CD14-positive monocyte (primary cell): ENCODE results near the gene SLC39A1. TPM values are rescaled to one million over a fixed set of nuclear protein-coding genes. Genes with fewer than 3 reads are reported as not detected.

Source experiments
- DNase-seq, 3 donors: peaks; one replicate each; pipeline ENCODE4 v3.0.0-alpha.2; 2011 to 2022
- H2AFZ ChIP-seq: 2 replicates; pipeline ENCODE4 v1.6.0; 2012; ENCODE audit warnings: mild to moderate bottlenecking, low read depth, low read length, inconsistent platforms; ENCODE audit not compliant: insufficient read depth, poor library complexity, severe bottlenecking
- H3K27ac ChIP-seq, 2 donors: 1 replicate in 1 of 2; 2 replicates in 1 of 2; pipeline ENCODE4 v1.5.1; 2012 to 2013; ENCODE audit warnings: low read length in 2 of 2, control low read depth in 1 of 2, inconsistent platforms in 1 of 2, low read depth in 1 of 2, mild to moderate bottlenecking in 1 of 2
- H3K27me3 ChIP-seq, 2 donors: one replicate each; pipeline versions ENCODE4 v1.6.0 to v1.6.1; 2011 to 2013; ENCODE audit warnings: low read length in 2 of 2; ENCODE audit not compliant: control insufficient read depth in 2 of 2, insufficient read depth in 2 of 2
- H3K36me3 ChIP-seq, 2 donors: replicated peaks in 1 of 2; 1 replicate in 1 of 2; 2 replicates in 1 of 2; pipeline versions ENCODE4 v1.5.1 to v1.6.1; 2012 to 2013; ENCODE audit warnings: low read length in 2 of 2, control low read depth in 1 of 2, inconsistent platforms in 1 of 2, mild to moderate bottlenecking in 1 of 2; ENCODE audit not compliant: insufficient read depth in 2 of 2, control insufficient read depth in 1 of 2
- H3K4me1 ChIP-seq, 2 donors: 1 replicate in 1 of 2; 2 replicates in 1 of 2; pipeline versions ENCODE4 v1.5.1 to v1.6.1; 2012 to 2013; ENCODE audit warnings: low read length in 2 of 2, control low read depth in 1 of 2, inconsistent platforms in 1 of 2, mild to moderate bottlenecking in 1 of 2, moderate library complexity in 1 of 2; ENCODE audit not compliant: insufficient read depth in 2 of 2, control insufficient read depth in 1 of 2
- H3K4me2 ChIP-seq: replicated peaks from 2 replicates; pipeline ENCODE3; 2012; ENCODE audit warnings: low read length, moderate library complexity, mild to moderate bottlenecking; ENCODE audit not compliant: poor library complexity, severe bottlenecking; ENCODE audit errors: extremely low read depth
- H3K4me3 ChIP-seq, 3 experiments: fragments of 200-600 bp in 1 of 3; sonication (generic) in 1 of 3; replicated peaks in 1 of 3; 1 replicate in 2 of 3; 2 replicates in 1 of 3; pipeline ENCODE4 v1.5.1; 2011 to 2013; ENCODE audit warnings: low read length in 3 of 3, mild to moderate bottlenecking in 3 of 3, control low read depth in 2 of 3, low read depth in 2 of 3, inconsistent platforms in 1 of 3, moderate library complexity in 1 of 3
- H3K79me2 ChIP-seq: 2 replicates; pipeline ENCODE4 v1.6.0; 2012; ENCODE audit warnings: mild to moderate bottlenecking, control low read depth, inconsistent platforms, low read length, moderate library complexity; ENCODE audit not compliant: insufficient read depth
- H3K9ac ChIP-seq: 2 replicates; pipeline ENCODE4 v1.6.0; 2017; ENCODE audit warnings: low read length, mild to moderate bottlenecking; ENCODE audit not compliant: insufficient read depth, poor library complexity, severe bottlenecking
- H3K9me3 ChIP-seq, 2 donors: replicated peaks in 1 of 2; 1 replicate in 1 of 2; 2 replicates in 1 of 2; pipeline versions ENCODE4 v1.5.1 to v1.6.1; 2012 to 2013; ENCODE audit warnings: low read length in 2 of 2, control low read depth in 1 of 2; ENCODE audit not compliant: control insufficient read depth in 1 of 2, insufficient read depth in 1 of 2
- H4K20me1 ChIP-seq: 2 replicates; pipeline ENCODE4 v1.6.0; 2012; ENCODE audit warnings: mild to moderate bottlenecking, low read length, control low read depth, moderate library complexity; ENCODE audit not compliant: insufficient read depth
- H3K27ac Mint-ChIP-seq, 7 donors: one replicate each; pipeline ENCODE4 v1.8.0; 2020; ENCODE audit warnings: mild to moderate bottlenecking in 7 of 7, mixed read lengths in 7 of 7, moderate library complexity in 6 of 7, inconsistent platforms in 2 of 7
- H3K27me3 Mint-ChIP-seq, 3 donors: one replicate each; pipeline ENCODE4 v1.8.0; 2021 to 2022; ENCODE audit warnings: low read depth in 3 of 3, mild to moderate bottlenecking in 3 of 3, mixed read lengths in 3 of 3, moderate library complexity in 3 of 3, inconsistent platforms in 1 of 3
- H3K36me3 Mint-ChIP-seq, 2 donors: one replicate each; pipeline ENCODE4 v1.8.0; 2020; ENCODE audit warnings: mixed read lengths in 2 of 2, inconsistent platforms in 1 of 2, mild to moderate bottlenecking in 1 of 2
- H3K4me1 Mint-ChIP-seq: one replicate; pipeline ENCODE4 v1.8.0; 2020; ENCODE audit warnings: mild to moderate bottlenecking, mixed read lengths
- H3K4me3 Mint-ChIP-seq, 2 donors: one replicate each; pipeline ENCODE4 v1.8.0; 2020; ENCODE audit warnings: mild to moderate bottlenecking in 2 of 2, mixed read lengths in 2 of 2, moderate library complexity in 1 of 2
- H3K9me3 Mint-ChIP-seq, 7 donors: one replicate each; pipeline ENCODE4 v1.8.0; 2020 to 2022; ENCODE audit warnings: mixed read lengths in 7 of 7, mild to moderate bottlenecking in 6 of 7, moderate library complexity in 6 of 7, inconsistent platforms in 2 of 7
- CTCF ChIP-seq: fragments of 200-600 bp; IDR thresholded peaks from one replicate; pipeline ENCODE4 v1.8.0; 2022; ENCODE audit warnings: antibody characterized with exemption, mild to moderate bottlenecking
- WGBS: methylation state at CpG from one replicate; pipeline ENCODE4 v1.1.5; 2013; ENCODE audit warnings: missing lambda C conversion rate; ENCODE audit not compliant: insufficient coverage; 5-methylcytosine and 5-hydroxymethylcytosine counted together
- intact Hi-C, 2 donors: fragments of 100-400 bp; cut with micrococcal nuclease; formaldehyde crosslinking; loops; one replicate each; pipeline versions ENCODE4 v1.15.0 to v1.15.1; 2023
- polyA plus RNA-seq, 3 donors: library from polyadenylated mRNA; depleted of rRNA in 1 of 3; unstranded in 2 of 3; stranded (reverse) in 1 of 3; fragments of 300-500 nt in 2 of 3; fragments of >200 nt in 1 of 3; fragmentation: Illumina TruSeq in 2 of 3; gene quantifications; 1 replicate in 2 of 3; 2 replicates in 1 of 3; pipeline ENCODE4 v1.2.3, GENCODE V29; 2012 to 2021

Gene SLC39A1
- polyA plus RNA-seq, 3 donors, result 37.6 to 83.1 (median 82.1) TPM

GRCh38 chr1:154012129-154012528 lies 48.8 kb upstream of the SLC39A1 start:
- intact Hi-C loops, result no loop called here
- Histone ChIP-seq H2AFZ (no peak overlapping the region), H3K4me1 (no peaks in the 10 kb centered on the region), H3K9me3 (no peaks in the 10 kb centered on the region), H3K79me2 (no peaks in the 10 kb centered on the region), H3K9ac (no peak overlapping the region), H3K4me2 (no peak overlapping the region), H3K36me3 (no peaks in the 10 kb centered on the region), H3K27ac (no peak overlapping the region), H4K20me1 (no peaks in the 10 kb centered on the region), H3K4me3 (no peak overlapping the region), H3K27me3 (no peaks in the 10 kb centered on the region)
- WGBS, result no CpG with 5 or more reads among the region's 1 CpG
- DNase-seq, result no peak
- Mint-ChIP-seq H3K27ac (no peak overlapping the region), H3K36me3 (no peaks in the 10 kb centered on the region), H3K4me1 (no peaks in the 10 kb centered on the region), H3K9me3 (peaks cover 0 to 3% (median 0%) of the 10 kb centered on the region in 7 donors), H3K27me3 (peaks cover 2 to 4% (median 2%) of the 10 kb centered on the region in 3 donors), H3K4me3 (no peak overlapping the region)
- TF ChIP-seq CTCF, result no peak

- H3K4me2 ChIP-seq, result no peak overlapping the region
- peaks cover 0 to 4% (median 0%) of the 10 kb centered on the region in 3 donors for H3K27me3 Mint-ChIP-seq
- H3K9me3 ChIP-seq, result no peaks in the 10 kb centered on the region
- no peak for TF ChIP-seq CTCF
- no peaks in the 10 kb centered on the region for H3K79me2 ChIP-seq
- no peaks in the 10 kb centered on the region for H3K4me1 Mint-ChIP-seq
- H4K20me1 ChIP-seq, result no peaks in the 10 kb centered on the region
- no CpG with 5 or more reads among the region's 3 CpGs for whole genome bisulfite sequencing
- H2AFZ ChIP-seq, result no peak overlapping the region
- no peaks in the 10 kb centered on the region for H3K4me1 ChIP-seq
- DNase-seq, result no peak
- H3K4me3 ChIP-seq, result no peak overlapping the region
- H3K36me3 Mint-ChIP-seq, result no peaks in the 10 kb centered on the region
- intact Hi-C loops, result no loop called here
- H3K9me3 Mint-ChIP-seq, result peaks cover 0 to 4% (median 0%) of the 10 kb centered on the region in 7 donors
- H3K9ac ChIP-seq, result no peak overlapping the region
- H3K27ac Mint-ChIP-seq, result no peak overlapping the region
- no peak overlapping the region for H3K4me3 Mint-ChIP-seq
- H3K27ac ChIP-seq, result no peak overlapping the region
- no peaks in the 10 kb centered on the region for H3K36me3 ChIP-seq
- no peaks in the 10 kb centered on the region for H3K27me3 ChIP-seq
Observed at GRCh38 chr1:154006136-154006535, 42.8 kb upstream of the SLC39A1 start.
